ENCODE results near the gene AHDC1.

GRCh38 chr1:27566462-27567145 is 37.3 kb downstream of the AHDC1 start:
- TF ChIP-seq, protein P1, sequence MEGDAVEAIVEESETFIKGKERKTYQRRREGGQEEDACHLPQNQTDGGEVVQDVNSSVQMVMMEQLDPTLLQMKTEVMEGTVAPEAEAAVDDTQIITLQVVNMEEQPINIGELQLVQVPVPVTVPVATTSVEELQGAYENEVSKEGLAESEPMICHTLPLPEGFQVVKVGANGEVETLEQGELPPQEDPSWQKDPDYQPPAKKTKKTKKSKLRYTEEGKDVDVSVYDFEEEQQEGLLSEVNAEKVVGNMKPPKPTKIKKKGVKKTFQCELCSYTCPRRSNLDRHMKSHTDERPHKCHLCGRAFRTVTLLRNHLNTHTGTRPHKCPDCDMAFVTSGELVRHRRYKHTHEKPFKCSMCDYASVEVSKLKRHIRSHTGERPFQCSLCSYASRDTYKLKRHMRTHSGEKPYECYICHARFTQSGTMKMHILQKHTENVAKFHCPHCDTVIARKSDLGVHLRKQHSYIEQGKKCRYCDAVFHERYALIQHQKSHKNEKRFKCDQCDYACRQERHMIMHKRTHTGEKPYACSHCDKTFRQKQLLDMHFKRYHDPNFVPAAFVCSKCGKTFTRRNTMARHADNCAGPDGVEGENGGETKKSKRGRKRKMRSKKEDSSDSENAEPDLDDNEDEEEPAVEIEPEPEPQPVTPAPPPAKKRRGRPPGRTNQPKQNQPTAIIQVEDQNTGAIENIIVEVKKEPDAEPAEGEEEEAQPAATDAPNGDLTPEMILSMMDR (IDR thresholded peaks at IDR 0.05; ENCODE audit: low read depth, low read length, poor library complexity, severe bottlenecking), result no peak
- TF ChIP-seq EZH2phosphoT487 (IDR thresholded peaks at IDR 0.05; ENCODE audit: borderline replicate concordance, low read length), result no peak
